Measurements from ENCODE around the gene CDK5R2. TPM values are rescaled to one million over a fixed set of nuclear protein-coding genes. Genes with fewer than 3 reads are reported as not detected.

CDK5R2 gene
- total RNA-seq, 1 donor from 2014 or later: not detected

DNA sequence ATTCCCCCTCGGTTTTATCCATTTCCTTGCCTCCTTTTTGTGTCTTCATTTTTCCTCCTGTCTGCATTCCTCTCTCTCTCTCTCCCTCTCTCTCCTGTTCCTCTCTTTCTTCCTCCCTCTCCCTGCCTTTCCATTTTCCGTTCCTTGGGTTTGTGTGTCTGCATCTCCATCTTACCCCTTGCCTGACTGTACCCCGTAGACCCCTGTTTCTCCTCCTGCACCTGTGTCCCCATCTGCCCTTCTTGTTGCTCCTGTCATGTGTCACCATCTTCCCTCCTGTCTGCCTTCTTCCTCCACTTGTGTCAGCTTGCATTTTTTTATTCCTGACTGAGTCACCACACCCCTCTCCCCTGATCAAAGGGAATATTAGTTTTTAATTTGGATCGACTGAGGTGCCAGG lies 1.8 kb downstream of the CDK5R2 start:
- peak; percentile 27 for DNase-seq (ENCODE audit: low spot score)
- intact Hi-C loops (cut with DNase I): no loop called here

DNA sequence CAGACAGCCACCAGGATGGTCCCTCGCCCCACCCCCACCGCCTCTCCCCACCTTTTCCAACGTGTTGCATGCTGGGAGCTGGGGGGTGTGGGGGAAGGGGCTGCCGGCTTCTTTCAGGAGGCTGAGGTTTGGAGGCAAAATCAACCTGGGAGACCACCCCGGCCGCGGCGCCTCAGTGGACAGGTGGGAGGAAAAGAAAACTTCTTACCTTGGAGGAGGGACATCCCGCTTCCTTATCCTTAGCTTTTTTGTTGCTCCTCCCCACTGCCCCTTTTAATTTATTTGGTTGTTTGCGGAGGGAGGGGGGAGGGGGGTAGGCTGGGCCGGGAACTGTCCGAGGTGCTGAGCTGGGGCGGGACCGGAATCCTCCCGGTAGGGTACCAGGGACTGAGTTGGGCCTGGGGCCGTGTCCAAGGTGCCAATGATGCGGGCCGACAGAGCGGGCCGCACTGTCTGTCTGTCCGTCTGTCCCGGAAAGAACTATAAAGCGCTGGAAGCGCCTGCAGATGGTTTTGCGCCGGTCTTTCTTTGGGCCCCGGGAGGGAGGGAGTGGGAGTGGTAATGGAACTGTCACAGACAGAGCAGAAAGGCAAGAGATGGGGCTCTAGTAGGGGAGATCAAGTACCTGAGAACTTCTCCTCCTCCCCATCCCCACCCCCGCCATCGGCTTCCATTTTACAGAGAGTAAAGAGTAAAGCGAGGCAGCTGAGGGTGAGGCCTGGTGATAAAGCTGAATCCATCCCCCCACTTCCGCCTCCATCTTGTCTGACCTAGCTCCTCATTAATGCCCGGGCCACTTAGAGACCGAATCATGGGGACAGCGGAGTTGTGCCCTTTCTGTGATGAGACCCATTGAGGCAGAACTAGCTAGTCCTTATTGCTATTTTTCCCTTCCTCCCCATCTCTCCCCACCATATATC lies 2.4 kb downstream of the CDK5R2 start:
- peak; percentile 41 for DNase-seq (ENCODE audit: low spot score)
- intact Hi-C loops (cut with DNase I): no loop called here

- intact Hi-C loops (cut with DNase I): no loop called here
- peak; percentile 77 for DNase-seq (ENCODE audit: low spot score)
Observed at GRCh38 chr2:218962859-218963492, 3.5 kb downstream of the CDK5R2 start.

DNA sequence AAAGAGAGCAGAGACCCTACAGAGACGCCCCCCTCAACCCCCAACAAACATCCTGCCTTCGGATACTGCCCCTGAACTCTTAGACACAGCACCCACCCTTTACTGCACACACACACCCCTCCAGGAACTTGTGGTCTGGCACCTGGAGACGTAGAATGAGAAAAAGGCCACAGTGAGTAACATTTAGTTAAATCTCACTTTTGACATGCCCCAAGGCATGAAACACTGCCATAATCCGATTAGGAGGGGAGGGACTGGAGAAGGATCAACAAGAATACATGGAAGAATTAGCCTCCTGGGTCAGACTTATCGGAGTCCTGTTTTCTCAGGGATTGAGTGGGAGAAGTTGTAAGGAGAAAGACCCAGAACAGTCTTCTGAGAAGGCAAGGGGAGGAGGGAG lies 4.1 kb downstream of the CDK5R2 start:
- intact Hi-C loops (cut with DNase I): no loop called here
- DNase-seq (ENCODE audit: low spot score): peak; percentile 10

GRCh38 chr2:218964041-218964771 lies 4.7 kb downstream of the CDK5R2 start:
- DNase-seq (ENCODE audit: low spot score): peak; percentile 20
- intact Hi-C loops (cut with DNase I): no loop called here

- no peak for DNase-seq (ENCODE audit: low spot score)
- intact Hi-C loops (cut with DNase I): no loop called here
Observed at GRCh38 chr2:218970894-218971293, 11.4 kb downstream of the CDK5R2 start.

DNA sequence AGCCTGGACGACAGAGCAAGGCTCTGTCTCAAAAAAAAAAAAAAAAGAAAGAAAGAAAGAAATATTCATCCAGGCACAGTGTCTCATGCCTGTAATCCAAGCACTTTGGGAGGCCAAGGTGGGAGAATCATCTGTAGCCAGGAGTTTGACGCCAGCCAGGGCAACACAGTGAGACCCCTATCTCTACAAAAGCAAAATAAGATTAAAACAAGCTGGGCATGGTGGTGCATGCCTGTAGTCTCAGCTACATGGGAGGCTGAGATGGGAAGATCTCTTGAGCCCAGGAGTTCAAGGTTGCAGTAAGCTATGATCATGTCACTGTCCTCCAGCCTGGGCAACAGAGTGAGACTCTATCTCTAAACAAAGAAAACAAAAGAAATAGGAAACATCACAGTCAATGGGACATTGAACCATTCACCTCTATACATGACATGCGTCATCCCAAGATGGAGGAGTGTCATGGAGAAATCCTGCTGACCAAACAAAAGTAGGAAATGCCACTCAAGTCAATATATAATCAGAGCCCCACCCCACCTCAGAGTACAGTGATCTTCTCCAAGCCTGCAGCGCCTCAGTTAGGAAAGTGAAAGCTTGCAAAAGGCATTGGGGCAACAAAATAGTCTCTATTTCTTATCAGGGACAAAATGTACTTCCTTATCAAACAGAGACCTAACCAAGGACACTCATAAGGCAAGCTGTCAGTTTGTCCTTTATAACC lies 15.8 kb downstream of the CDK5R2 start:
- no peak for DNase-seq (ENCODE audit: low spot score)
- intact Hi-C loops (cut with DNase I): no loop called here

DNA sequence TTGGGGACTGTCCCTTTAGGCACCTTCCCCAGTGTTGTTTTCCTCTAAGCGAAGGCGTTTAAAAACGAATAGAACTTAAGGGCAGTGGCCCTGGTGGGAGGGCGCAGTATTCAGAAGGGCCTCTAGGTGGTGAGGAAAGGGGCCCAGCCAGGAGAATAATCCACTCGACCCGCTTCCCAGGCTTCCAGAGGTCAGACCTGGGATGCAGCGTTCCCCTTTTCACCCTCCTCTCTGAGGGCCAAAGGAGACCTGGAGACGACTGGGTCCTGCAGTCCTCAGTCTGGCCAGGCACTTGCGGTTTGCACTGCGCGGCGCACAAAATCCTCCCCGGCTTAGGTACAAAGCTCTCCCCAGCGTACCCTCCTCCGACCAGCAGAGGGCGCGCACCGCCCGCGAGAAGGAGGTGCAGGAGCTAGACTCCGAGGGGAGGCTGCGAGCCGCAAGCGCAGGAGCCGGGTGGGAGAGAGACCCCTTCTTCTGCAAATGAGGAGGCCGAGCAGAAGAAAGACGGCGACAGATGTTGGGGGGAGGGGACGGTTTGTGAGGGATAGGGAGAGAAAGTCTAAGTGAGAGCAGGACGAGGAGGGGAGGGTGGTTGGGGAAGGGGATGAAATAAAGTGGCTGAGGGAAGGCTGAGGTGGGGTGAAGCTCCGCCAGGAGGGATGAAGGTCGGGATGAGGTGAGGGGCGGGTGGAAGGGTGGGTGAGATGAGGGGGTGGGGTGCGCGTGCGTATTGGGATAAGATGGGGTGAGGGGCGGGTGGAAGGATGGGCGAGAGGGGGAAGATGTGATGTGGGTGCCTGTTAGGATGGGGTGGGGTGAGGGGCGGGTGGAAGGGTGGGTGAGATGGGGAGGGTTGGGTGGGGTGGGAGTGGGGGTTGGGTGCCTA lies 20.6 kb downstream of the CDK5R2 start:
- peak; percentile 89 for DNase-seq (ENCODE audit: low spot score)
- intact Hi-C loops (cut with DNase I): no loop called here

- intact Hi-C loops (cut with DNase I): no loop called here
- DNase-seq (ENCODE audit: low spot score): no peak
Observed at GRCh38 chr2:218980735-218981389, 21.4 kb downstream of the CDK5R2 start.

- DNase-seq (ENCODE audit: low spot score): no peak
Observed at GRCh38 chr2:218981390-218981880, 22.0 kb downstream of the CDK5R2 start.

GRCh38 chr2:218981881-218982585 lies 22.6 kb downstream of the CDK5R2 start:
- intact Hi-C loops (cut with DNase I): no loop called here
- no peak for DNase-seq (ENCODE audit: low spot score)

More at GRCh38 chr2:218981390-218981880, 22.0 kb downstream of the CDK5R2 start:
- intact Hi-C loops (cut with DNase I): no loop called here

GRCh38 chr2:218982586-218983262 lies 23.3 kb downstream of the CDK5R2 start:
- intact Hi-C loops (cut with DNase I): no loop called here

DNA sequence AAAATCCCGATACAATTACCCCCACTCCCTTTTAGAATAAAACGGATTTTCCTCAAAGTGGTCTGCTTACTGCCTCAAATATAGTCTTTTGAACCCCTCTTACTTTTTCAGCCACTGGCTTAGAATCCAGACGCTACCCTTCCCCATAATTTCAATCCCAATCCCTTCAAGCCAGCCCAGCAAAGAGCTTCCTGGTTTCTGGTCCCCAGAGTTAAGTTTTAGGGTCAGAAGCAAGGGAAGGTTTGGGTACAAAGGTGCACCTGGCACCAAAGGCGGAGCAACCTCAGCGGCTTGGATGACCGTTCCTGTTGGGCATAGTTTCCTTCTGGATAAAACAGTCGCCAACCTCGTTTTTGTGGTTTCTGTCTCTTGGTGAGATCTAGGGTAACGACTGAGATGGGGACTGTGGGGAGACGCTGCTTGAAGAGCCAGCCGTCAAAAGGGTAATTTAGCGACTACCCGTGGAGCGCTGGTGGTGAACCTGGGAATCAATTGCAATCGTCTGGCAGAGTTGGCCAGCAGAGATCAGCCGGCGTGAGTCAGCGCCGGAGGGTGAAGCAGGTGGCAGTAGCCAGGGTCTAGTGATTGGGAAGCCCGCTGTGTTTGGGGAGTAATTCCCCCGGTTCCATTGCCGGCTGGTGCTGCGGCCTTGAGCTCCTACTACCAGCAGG lies 23.9 kb downstream of the CDK5R2 start:
- no peak for DNase-seq (ENCODE audit: low spot score)
- intact Hi-C loops (cut with DNase I): no loop called here

More at GRCh38 chr2:218982586-218983262, 23.3 kb downstream of the CDK5R2 start:
- no peak for DNase-seq (ENCODE audit: low spot score)

- DNase-seq (ENCODE audit: low spot score): no peak
- intact Hi-C loops (cut with DNase I): no loop called here
Observed at GRCh38 chr2:218983934-218984238, 24.4 kb downstream of the CDK5R2 start.

DNA sequence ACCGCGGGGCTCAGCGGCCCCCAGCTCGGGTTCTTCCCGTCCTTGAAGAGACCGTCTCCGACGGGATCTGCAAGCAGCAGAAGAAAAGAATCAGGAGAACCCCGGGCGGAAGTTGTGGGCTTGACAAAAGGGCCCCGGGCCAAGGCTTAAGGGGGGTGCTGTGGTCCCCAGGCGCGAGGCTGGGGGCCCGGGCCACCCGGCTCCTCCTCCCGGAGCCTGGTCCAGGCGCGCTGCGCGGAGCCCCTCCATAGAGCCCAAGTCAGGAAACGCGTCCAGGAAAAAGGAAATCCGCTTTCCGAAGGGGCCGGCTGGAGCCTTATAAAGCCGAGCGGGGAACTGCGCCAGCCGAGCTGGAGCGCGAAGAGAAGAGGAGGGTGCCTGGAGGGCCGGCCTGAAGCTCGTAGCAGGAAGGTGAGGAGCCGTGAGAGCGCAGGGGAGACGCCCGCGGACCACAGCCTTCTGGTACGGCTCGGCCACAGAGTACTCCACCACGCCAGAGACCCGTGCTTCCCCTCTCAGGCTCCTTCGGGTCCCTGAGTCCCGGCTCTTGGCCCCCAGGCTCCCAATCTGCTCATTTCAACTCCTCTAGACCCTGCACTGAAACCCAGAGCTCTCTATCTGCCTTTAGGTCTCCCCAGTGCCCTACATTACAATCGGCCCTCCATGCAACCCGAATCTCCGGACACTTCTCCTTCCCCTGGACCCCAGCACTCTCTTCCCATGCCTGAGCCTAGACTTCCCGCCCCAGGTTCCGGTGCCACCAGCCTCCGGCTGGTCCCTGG lies 25.0 kb downstream of the CDK5R2 start:
- peak; percentile 80 for DNase-seq (ENCODE audit: low spot score)
- intact Hi-C loops (cut with DNase I): no loop called here

DNA sequence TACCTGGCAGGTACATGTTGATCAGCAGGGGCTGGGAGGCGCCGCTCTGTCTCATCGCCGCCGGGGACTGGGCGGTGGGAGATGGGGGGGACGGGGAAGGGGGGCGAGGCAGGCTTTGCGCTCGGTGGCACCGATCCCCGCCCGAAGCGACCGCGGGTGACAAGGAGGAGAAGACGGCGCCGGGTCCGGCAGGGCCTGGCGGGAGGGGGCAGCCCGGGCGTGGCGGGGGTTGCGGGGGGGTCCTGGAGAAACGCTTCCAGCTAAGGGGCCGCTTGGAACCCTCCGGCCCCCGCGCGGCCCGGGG lies 25.5 kb downstream of the CDK5R2 start, which contains the start of gene FEV:
TSS of gene FEV (minus strand) at position 164 of the 304 bp plus-strand sequence. CDS start at position 55, 109 bp downstream.
- intact Hi-C loops (cut with DNase I): no loop called here
- no peak for DNase-seq (ENCODE audit: low spot score)
